Activated CD8-positive, alpha-beta memory T cell treated with anti-CD3 and anti-CD28 coated beads, Interleukin-2, amount 50 U/mL, for 4 hours (primary cell): ENCODE data around the gene GNAT2.

Experiments
- DNase-seq: peaks from one replicate; pipeline ENCODE4 v3.0.0-alpha.2; 2020

Gene GNAT2

DNA sequence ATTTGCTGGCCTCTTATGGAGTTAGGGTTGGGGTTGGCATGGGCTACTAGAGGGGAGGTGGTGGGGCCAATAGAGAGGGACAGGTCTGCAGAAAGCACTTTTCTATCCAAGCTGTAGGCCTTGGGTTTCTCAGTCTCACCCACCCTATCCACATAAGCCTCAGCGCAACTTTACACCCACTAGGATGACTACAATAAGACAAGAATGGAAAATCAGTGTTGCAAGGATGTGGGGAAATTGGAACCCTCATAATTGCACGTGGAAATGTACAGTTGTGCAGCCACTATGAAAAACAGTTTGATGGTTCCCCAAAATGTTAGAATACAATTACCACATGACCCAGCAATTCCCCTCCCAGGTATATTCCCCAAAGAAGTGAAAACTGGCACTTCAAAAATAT, 22.4 kb upstream of the GNAT2 start:
- DNase-seq: no peak

DNA sequence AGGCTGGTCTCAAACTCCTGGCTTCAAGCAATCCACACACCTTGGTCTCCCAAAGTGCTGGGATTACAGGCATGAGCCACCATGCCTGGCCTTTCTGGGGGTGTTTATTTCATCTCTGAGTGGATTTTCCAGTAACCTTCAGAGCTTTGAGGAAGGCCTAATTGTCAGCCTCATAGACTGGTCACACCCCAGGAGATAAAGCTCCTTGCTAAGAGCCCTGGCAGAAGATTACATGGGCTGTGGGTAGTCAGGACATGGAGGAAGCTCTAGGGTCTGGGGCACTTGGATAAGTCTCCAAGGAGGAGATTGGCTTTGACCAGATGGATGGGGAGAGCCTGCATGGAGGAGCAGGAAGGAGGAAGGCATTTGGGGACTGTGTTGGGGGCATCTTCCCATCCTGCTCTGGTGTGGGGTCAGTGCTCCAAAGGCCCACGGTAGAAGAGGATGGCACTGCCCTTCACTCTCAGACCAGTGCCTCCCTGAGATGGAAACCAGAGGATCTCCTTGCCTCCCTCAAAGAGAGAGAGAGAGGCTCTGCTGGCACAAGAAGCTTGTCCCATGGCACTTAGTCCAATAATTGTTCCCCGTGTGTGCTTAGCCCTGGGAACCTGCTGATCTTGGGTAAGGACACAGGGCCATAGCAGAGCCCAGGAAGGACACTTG, 21.8 kb upstream of the GNAT2 start:
- DNase-seq: no peak

DNA sequence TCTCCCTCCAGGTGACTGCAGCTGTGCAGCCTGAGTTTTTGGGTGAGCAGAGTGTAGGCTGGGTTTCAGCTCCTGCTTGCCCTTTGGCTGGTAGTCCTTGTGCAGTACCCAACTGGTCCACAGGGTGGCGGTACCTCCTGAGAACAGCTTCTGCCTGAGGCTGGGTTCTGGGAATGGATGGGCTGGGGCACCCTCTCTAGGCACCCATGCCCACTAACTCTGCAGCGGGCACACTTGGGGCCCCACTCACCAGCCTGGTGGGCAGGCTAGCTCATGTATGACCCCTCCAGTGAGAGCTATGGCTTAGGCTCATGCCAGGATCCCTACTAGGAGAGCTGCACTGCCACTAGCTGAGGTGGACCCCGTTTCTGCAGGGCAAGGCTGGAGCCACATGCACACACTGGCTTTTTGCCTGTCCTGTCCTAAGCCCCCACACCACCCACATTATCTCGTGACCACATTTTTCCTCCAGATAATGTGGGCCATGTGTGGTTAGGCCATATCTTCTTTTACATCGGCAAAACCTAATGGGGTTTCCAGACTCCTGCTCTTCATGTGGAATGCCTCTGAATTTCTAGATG, 21.0 kb upstream of the GNAT2 start:
- peak; percentile 94 for DNase-seq

DNA sequence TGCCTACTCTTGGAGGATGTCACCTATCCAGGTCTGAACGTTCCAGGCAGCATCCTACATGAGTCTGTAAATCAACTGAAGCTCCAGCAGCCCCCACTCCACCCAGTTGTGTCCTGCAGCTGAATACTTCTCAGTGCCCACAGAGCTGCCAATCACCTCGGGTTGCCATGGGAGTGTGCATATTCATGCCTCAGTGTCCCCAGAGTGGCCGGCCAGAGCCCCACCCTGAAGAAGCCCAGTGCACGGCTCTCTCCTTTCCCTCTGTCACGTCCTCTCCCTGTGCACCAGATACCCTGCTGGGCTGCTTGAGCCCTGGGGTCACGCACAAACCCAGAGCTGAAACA, 20.4 kb upstream of the GNAT2 start:
- no peak for DNase-seq

DNA sequence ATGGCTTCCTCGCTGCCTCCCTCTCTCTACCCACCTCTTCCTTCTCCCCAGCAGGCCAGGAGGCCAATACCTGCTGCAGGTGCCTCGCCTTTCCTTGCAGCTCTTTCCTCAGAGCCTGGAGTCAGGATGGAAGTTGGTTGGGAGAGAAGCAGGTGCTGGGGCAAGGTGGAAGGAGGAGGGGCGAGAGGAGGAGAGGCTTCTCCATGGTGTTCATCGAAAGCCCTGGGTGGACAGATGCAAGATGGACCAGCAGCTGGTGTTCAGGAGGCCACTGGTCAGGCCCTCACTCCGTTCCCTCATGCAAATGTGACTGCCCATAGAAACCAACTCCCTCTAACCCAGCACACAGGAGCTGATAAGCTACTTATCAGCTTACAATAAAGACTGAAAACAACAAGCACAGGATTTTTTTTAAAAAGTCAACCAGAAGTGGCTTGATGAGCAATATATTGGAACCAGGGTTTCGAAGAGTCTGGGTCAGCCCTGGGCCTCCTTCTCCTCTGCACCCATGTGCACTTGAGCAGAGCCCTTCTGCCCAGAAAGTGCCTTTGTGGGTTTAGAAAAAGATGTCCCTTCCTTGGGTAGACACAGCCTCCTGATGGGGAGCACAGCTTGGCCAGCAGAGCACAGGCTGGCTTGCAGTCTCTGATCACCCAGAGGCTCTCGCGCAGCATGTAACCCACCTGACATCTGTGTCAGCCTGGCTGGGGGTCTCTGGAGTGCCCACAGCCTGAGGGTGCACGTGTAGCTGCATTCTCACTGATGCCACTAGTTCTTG, 19.8 kb upstream of the GNAT2 start:
- DNase-seq: no peak

DNA sequence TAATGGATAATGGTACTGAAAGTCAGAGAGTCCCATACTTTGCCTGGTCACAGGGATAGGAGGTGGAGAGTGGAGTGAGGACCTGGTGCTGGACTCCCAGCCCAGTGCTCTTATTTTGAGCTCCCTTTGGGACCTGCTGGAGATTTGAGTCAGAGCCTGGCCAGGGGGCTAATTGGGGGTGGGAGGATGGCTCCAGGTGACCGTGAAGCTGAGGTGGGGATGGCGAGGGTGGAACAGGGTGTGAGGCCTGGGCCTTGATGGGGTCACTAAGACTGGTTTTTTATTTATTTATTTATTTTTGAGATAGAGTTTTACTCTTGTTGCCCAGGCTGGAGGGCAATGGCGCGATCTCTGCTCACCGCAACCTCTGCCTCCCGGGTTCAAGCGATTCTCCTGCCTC, 18.0 kb upstream of the GNAT2 start:
- no peak for DNase-seq

DNA sequence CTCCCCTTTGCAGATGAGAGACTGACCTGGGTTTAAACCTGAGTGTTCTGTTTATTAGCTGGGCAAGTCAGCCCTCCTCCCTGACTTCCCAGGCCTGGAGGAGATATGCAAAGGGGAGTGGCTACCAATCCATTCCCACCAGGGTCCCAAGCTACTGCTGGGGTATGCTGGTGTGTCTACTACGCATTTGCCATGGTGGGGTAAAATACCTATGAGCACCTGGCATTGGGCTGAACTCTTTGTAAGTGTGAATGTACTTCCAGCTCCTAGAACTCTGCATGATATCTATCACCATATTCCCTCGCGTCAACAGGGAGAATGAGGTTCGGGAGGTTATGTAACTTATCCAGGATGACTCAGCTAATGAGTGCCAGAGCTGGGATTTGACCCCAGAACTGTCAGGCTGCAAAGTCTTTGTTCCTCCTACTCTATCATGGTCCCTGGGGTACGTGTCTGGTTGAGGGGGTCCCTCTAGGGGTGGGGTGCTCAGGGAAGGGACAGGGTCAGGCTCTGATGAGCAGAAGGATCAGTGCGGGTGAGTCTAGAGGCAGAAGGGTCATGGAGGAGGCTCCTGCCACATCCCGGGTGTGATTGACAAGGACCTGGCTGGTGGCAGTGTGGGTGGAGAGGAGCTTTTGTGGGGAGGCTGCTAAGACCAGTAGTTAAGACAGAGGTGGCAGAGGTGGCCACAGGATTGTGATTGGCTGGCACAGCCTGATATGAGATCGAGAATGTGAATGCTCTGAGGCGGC, 17.0 kb upstream of the GNAT2 start:
- DNase-seq: no peak

DNA sequence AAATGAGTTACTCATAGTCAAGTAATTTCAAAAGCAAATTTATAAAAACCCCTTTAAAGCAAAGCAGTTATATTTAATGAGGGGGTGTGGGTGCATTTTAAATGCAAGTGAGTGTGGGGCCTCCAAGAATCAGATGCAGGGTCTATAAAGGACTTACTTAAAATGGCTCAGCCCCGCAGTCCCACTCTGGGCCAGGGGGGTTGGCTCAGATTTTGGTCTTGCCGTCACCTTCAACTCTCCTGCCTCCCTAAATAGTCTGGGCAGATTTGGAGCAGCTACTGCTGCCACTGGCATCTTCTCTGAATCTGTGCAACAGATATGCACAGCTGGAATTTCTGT, 16.4 kb upstream of the GNAT2 start:
- DNase-seq: no peak

DNA sequence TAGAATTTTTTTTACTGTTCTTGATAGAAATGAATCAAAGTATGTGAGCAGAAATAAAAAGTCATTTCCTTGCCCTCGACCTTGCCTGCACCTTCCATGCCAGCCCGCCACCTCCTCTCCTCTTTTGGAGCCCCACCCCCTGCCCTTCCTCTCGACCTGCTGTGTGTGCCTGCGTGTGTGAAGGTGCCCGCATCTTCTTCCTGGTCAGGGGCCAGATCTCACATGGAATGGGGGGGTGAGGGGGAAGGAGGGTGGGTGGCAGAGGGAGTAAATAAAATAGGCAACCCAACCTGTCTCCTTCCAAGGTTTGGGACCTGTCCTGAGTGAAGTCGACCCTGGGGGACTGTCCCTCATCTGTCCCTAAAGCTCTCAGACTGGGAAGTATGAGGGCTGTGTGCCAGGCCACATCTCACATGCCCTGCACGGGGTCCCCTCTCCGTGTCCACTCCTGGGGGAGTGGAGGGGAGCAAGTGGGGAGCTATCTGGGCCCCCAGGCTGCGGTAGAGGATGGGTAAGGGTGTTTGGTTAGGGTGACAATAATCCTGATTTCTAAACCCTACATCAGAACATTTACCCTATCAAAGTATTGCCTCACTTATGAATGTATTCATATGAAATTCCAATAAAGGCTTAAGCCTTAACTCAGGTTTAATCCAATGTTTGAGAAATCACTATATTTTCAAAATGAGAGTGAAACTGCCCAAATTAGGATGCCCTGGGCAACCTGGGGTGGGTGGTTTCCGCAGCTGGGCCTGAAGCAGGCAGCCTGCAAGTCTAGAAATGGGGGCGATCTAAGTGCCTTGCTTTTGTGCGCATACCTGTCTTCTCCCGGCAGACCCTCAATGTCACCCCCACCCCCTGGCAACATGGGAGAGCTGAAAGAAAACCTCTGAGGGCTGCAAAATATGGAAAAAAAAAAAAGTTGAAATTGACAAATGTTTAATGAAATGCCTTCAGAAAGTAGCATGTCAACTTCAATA, 15.6 kb upstream of the GNAT2 start:
- DNase-seq: no peak

DNA sequence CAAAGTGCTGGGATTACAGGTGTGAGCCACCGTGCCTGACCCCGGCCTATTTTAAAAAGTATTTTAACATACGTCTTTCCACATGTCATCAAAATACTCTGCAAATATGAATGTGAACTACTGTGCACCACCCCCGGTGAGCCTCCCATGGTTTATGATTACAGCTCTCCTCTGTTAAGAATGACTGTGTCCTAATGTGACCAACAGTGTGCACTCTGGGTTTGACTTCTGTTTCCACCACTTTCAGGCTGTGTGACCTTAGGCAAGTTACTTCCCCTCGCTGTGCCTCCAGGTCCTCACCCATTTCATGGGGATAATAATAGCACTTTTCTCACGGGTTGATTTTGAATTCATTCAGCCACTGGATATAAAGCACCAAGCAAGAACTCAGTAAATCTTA, 14.9 kb upstream of the GNAT2 start:
- DNase-seq: no peak

DNA sequence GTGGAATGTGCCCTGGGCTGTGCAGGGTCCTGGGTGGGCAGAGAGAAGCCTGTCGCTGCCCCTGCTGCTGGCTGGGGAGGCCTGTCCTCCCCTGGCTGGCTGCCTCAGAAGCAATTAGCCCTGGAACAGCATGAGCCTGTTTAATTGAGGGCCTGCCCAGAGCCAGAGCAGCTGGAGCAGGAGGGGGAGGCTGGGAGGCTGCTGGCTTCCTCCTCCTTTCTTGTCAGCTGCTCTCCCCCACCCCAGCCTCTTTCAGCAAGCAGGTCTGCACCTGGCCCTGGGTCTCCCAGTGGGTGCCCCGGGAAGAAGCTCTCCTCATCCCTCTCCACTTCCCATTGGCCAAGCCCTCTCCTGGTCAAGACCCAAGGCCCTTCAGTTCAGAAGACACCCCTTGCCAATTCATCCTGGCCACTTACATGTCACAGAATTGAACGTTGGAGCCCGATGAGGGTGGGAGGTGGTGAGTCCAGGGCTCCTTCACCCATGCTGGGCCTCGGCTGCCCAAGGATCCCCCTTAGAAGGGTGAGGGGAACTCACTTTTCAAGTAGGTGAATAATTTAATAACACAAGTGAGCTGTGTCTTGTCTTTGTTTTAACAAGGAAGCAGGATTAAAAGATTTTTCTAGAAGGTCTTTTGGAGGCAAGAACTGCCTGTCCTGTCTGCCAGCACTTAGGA, 13.4 kb upstream of the GNAT2 start:
- DNase-seq: no peak

DNA sequence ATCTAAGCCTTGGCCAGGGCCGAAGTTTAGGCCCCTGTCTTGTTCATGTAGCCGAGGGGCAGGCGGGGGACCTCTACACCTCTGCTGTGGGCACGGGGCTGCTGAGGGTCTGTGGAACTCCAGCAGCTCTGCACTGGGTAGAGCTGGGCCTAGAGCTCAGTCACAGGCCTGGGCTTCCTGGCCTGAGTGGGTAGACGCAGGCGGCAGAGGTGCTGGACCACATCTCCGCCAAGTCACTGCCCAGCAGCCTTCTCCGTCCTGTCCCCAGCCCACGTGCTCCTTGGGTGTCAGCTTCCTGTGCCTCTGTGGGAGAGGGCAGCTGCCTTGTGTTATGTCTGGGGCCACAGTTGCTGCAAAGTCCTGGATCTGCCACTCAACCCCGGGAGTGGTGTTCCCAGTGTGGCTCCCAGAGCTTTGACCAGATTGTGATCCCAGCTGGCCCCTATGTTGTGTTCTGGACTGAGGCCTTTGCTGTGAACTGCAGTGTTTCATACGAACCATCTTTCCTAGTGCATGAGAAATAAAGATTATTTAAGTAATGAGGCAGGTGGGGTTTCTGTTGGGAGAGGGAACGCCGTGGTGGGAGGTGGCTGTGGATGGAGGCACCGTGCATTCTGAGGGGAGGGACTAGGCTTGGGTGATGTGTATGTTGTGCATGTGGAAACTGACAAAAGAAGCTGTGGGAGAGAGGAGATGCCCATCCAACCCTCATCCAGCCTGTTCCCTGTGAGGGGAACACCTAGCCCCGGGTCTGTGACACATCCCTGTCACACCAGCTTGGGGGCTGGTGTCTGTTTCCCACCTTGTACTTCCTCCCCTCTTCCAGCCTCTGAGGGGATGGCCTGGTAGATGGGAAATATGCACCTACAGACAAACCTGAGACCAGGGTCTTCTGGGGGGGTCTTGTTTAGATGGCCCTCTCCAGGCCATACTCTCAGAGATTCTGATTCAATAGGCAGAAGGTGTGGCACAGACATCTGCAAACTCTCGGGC, 12.4 kb upstream of the GNAT2 start:
- DNase-seq: no peak

DNA sequence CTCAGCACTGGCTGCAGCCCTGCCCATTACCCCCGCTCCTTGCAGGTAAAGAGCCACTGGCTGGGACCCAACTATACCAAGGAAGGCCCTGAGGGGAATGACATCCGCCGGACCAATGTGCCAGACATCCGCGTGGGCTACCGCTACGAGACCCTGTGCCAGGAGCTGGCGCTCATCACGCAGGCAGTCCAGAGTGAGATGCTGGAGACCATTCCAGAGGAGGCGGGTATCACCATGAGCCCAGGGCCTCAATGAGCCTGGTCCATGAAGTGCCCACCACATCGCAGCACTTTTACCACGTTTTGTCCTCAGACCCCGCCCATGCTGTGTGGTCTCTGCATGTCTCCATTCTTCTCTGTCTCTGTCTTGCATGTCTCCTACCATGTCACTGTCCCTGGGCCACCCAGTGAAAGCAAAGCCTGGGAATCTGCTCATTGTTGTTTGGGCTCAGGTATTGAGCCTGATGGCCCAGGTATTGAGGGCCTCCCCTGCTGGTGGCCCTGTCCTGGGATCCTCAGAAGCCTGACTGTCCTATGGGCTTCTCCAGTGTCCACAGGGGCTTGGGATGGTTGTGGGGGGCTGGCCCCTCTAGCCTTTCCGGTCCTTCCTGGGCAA, 11.6 kb upstream of the GNAT2 start:
- no peak for DNase-seq

DNA sequence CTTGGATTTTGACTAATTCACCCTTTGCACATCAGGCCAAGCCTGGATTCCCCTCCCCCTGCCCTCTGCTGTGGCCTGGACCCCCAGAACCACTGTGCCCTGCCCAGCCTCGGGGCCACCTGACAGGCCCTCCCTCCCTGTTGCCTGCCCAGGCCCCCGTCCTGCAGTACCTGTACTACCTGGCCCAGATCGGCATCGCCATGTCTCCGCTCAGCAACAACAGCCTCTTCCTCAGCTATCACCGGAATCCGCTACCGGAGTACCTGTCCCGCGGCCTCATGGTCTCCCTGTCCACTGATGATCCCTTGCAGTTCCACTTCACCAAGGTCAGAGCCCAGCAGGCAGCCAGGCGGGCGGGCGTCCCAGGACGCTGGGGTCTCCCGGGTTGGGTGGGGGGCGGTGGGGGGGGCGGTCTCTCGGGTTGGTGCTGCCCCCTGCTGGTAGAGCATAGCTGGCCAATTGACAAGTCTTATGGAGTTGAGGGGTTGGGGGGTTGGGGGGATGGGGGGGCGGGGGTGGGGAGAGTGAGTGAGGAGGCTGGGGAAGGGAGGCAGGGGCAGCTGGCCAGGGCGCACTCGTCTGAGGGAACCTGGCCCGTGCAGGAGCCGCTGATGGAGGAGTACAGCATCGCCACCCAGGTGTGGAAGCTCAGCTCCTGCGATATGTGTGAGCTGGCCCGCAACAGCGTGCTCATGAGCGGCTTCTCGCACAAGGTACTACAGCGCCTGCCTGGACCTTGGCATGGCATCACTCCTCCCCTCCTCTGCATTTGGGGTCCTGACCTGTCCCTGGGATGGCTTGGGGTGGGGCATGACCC, 10.9 kb upstream of the GNAT2 start:
- peak; percentile 48 for DNase-seq

DNA sequence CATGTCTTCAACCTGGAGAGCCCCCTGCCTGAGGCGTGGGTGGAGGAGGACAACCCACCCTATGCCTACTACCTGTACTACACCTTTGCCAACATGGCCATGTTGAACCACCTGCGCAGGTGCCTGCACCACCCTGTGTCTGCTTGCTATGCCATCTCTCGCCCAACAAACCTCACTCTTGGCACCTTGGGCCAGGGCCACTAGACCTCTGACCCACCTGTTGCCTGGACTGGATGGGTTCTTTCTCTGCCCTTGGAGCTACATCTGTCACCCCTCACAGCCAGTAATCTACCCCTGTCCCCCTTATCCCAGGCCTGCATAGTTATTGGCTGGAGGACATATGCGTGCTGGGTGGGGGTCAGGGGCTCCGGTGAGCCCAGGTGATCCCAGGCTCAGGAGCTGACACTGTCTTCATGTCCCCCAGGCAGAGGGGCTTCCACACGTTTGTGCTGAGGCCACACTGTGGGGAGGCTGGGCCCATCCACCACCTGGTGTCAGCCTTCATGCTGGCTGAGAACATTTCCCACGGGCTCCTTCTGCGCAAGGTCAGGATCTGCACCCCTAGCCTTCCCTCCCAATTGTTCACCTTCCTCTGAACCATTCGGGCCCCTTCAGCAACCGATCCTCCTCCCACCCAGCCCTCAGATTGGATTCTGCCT, 10.1 kb upstream of the GNAT2 start:
- DNase-seq: no peak

DNA sequence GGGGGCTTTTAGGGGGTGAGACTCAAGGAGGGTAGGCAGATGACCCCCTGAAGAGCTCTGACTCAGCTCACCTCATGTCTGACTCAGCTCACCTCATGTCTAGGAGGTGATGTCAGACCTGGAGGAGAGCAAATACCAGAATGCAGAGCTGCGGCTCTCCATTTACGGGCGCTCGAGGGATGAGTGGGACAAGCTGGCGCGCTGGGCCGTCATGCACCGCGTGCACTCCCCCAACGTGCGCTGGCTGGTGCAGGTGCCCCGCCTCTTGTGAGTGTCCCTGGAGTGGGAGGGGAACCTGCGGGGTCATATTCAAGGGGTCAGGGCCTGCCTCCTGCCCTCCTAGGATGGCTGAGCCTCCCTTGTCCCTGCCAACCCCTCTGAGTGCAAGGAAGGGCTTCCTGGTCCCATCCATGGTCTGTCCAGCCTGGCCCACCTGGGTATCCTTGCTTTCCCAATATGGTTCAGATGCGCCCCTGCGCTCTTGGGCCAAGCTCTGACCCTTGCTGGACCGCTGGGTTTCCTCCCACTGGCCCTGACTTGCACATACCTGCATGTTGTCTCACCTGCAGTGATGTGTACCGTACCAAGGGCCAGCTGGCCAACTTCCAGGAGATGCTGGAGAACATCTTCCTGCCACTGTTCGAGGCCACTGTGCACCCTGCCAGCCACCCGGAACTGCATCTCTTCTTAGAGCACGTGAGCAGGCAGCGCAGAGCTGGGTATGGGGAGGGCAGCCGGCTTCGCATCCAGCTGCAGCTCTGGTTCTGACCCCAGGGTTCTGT, 9.3 kb upstream of the GNAT2 start:
- DNase-seq: no peak

DNA sequence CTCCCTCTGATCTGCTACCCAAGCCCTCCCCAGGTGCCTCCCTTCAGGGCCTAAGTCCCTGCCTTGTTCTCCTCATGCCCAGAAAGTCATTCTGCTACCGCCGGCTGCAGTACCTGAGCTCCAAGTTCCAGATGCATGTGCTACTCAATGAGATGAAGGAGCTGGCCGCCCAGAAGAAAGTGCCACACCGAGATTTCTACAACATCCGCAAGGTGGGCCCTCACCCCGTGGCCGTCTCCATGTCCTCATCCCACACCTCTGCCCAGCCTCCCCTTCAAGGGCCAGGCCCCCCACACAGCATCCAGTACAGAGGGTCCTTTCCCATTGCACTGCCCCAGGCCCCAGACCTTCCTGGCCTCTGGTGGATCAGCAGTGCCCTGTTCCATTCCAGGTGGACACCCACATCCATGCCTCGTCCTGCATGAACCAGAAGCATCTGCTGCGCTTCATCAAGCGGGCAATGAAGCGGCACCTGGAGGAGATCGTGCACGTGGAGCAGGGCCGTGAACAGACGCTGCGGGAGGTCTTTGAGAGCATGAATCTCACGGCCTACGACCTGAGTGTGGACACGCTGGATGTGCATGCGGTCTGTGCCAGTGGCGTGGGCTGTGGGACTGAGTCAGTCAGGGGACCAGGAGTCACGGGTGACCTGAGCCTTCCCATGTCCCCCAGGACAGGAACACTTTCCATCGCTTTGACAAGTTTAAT, 8.4 kb upstream of the GNAT2 start:
- DNase-seq: no peak
